ENCODE data around the gene WWOX.

WWOX gene

DNA sequence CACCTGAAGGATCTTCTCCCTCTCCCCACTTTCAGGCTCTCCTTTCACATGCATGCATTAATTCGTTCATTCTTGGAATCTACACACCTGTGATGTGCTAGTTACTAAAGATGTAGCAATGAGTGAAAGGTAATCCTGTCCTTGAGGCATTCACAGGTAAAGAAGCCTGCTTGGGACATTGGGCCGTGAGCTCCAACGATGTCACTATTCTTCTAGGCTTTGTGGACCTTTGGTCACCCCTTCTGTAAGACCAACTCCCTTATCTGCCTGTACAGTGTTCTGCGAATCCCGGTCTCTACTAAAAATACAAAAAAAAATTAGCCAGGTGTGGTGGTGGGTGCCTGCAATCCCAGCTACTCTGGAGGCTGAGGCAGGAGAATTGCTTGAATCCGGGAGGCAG lies 892.5 kb downstream of the WWOX start:
- no peak overlapping the region for H3K4me3 ChIP-seq (ENCODE audit: low read depth, low read length)
- TF ChIP-seq, protein P1, sequence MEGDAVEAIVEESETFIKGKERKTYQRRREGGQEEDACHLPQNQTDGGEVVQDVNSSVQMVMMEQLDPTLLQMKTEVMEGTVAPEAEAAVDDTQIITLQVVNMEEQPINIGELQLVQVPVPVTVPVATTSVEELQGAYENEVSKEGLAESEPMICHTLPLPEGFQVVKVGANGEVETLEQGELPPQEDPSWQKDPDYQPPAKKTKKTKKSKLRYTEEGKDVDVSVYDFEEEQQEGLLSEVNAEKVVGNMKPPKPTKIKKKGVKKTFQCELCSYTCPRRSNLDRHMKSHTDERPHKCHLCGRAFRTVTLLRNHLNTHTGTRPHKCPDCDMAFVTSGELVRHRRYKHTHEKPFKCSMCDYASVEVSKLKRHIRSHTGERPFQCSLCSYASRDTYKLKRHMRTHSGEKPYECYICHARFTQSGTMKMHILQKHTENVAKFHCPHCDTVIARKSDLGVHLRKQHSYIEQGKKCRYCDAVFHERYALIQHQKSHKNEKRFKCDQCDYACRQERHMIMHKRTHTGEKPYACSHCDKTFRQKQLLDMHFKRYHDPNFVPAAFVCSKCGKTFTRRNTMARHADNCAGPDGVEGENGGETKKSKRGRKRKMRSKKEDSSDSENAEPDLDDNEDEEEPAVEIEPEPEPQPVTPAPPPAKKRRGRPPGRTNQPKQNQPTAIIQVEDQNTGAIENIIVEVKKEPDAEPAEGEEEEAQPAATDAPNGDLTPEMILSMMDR (IDR thresholded peaks at IDR 0.05; ENCODE audit: insufficient read depth, low read depth, low read length, missing control alignments), result no peak
- DNase-seq (ENCODE audit: low read depth), result no peak

DNA sequence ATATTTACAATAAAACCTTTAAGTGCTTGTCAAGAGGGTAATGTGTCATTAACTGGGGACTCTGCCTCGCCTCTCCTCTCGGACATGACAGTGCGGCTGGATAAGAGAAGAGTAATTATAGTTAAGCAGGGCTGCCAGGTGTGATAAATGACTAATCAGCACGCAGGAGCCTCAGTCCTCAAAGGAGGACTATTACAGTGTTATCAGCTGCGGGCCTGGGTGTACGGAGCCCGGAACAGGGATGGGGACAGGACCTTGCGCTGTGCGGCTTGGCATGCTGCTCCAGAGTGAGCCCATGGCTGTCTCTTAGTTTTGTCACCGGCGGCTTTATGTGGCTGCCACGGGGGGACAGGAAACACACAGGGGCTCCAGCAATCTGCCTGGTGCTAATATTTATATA lies 893.9 kb downstream of the WWOX start:
- no peak for DNase-seq (ENCODE audit: low read depth)
- no peak overlapping the region for H3K4me3 ChIP-seq (ENCODE audit: low read depth, low read length)
- TF ChIP-seq, protein P1 (IDR thresholded peaks at IDR 0.05; ENCODE audit: insufficient read depth, low read depth, low read length, missing control alignments), result no peak

DNA sequence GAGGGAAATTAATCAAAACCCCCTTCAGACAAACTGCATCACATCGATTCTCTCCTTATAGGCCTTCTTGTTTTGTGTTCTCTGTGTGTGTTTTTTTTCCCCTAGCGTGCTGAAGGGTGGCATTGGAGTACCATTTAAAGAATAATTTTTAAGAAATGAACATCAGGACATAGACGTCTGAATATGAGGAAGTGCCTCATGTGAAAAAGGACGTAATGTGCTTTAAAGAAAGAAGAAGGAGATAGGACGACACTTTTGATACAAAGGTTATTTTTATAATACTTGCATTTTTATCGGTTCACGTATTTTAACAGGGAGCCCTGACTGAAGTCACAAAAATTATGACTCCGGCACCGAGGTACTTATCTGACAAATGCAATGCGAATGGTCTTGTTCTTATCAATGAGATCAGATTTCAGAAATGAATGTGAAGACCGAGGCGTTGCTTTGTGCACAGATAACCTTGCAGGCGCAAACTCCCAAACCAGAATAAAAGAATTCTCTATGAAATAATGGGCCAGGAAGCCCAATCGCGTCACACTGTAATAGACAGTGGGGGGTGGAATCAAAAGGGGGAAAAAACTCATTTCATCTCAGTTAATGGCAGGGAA lies 894.8 kb downstream of the WWOX start:
- TF ChIP-seq, protein P1 (IDR thresholded peaks at IDR 0.05; ENCODE audit: insufficient read depth, low read depth, low read length, missing control alignments), result no peak
- no peak overlapping the region for H3K4me3 ChIP-seq (ENCODE audit: low read depth, low read length)
- no peak for DNase-seq (ENCODE audit: low read depth)

DNA sequence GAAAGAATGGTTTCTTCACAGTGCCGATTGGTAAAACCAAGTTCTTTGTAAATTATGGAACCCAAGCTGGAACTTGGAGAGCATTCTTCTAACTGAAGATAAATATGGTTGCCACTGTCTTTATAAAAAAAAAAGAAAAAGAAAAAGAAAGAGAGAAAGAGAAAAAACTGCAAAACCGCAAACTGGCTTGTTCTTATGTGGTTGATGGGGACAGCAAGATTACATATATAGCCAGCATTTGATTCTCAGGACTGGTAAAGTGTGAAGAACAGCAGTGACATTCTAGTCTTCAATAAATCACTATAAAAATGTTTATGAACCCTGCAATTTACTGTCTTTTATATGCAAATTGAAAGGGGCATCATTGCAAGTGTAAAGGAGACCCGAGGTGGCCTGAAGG lies 896.0 kb downstream of the WWOX start:
- H3K4me3 ChIP-seq (ENCODE audit: low read depth, low read length), result no peak overlapping the region
- TF ChIP-seq, protein P1 (IDR thresholded peaks at IDR 0.05; ENCODE audit: insufficient read depth, low read depth, low read length, missing control alignments), result no peak
- DNase-seq (ENCODE audit: low read depth), result no peak

DNA sequence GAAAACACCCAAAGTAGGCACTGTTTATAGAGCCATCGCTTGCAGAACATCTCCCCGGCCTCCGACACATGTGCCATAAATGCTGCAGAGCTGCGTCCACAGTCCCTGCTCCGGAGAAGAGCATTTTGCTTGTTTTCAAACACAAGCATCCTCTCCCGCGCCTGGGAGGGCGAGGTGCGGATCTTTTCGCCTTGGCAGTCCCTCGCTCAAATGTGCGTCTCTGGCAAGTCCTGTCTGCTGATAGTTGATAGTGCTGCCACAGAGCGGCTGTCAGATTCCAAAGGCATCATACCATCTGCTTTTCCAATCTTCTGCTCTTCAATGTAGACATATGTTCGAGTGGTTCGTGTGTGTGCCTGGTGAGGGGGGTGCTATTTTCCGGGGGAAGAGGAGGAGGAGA lies 897.3 kb downstream of the WWOX start:
- TF ChIP-seq, protein P1 (IDR thresholded peaks at IDR 0.05; ENCODE audit: insufficient read depth, low read depth, low read length, missing control alignments), result no peak
- no peak overlapping the region for H3K4me3 ChIP-seq (ENCODE audit: low read depth, low read length)
- no peak for DNase-seq (ENCODE audit: low read depth)

DNA sequence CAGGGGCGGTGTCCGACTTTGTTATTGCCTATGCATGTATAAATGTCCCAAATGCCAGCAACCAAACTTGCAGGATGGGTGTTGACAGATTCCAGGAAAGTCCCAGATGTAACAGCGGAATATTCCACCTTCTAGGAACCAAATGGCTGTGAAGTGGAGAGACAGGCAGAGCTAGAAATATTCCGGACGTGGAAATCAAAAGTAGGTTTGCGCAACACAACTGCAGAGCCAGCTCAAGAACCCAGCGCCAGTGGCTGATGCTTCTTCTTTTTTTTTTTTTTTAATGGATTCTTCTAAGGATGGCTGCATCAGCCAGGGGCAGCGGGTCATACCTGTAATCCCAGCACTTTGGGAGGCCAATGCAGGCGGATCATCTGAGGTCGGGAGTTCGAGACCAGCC lies 899.4 kb downstream of the WWOX start:
- no peak for DNase-seq (ENCODE audit: low read depth)
- TF ChIP-seq, protein P1 (IDR thresholded peaks at IDR 0.05; ENCODE audit: insufficient read depth, low read depth, low read length, missing control alignments), result no peak
- no peak overlapping the region for H3K4me3 ChIP-seq (ENCODE audit: low read depth, low read length)
